DND-41 (cell line): ENCODE results near the gene TMEM54.

Experiments used
- ATAC-seq: fragments of 200-7000 bp; cut with Tn5 transposase; 3 replicates; pipeline ENCODE4 v1.9.1; 2021; ENCODE audit warnings: low read depth; ENCODE audit not compliant: insufficient read depth
- DNase-seq: peaks from one replicate; pipeline ENCODE4 v3.0.0-alpha.2; 2020
- H2AFZ ChIP-seq: 2 replicates; pipeline ENCODE4 v1.6.0; 2012; ENCODE audit warnings: low read depth, low read length
- H3K27ac ChIP-seq: 2 replicates; pipeline ENCODE4 v1.5.1; 2012; ENCODE audit warnings: low read length, inconsistent platforms
- H3K27me3 ChIP-seq: fragments of 200-600 bp; sonication (generic); 2 replicates; pipeline ENCODE4 v1.6.0; 2012; ENCODE audit warnings: low read length, mild to moderate bottlenecking, inconsistent platforms; ENCODE audit not compliant: insufficient read depth, poor library complexity
- H3K36me3 ChIP-seq: 2 replicates; pipeline ENCODE4 v1.5.1; 2012; ENCODE audit warnings: low read length, inconsistent platforms; ENCODE audit not compliant: insufficient read depth
- H3K4me1 ChIP-seq: 2 replicates; pipeline ENCODE4 v1.5.1; 2012; ENCODE audit warnings: mild to moderate bottlenecking, low read length; ENCODE audit not compliant: insufficient read depth
- H3K4me2 ChIP-seq: 2 replicates; pipeline ENCODE4 v1.6.0; 2012; ENCODE audit warnings: mild to moderate bottlenecking, moderate library complexity, low read length, inconsistent platforms; ENCODE audit not compliant: insufficient read depth
- H3K4me3 ChIP-seq, 2 experiments: fragments of 200-600 bp in 1 of 2; shearing (Covaris generic) in 1 of 2; 2 replicates each; pipeline ENCODE4 v1.5.1; 2012 to 2016; ENCODE audit warnings: inconsistent platforms in 2 of 2, low read length in 2 of 2, mild to moderate bottlenecking in 2 of 2, low read depth in 1 of 2, moderate library complexity in 1 of 2
- H3K79me2 ChIP-seq: 2 replicates; pipeline ENCODE4 v1.6.0; 2012; ENCODE audit warnings: low read length, inconsistent platforms; ENCODE audit not compliant: insufficient read depth
- H3K9ac ChIP-seq: 2 replicates; pipeline ENCODE4 v1.6.0; 2012; ENCODE audit warnings: low read depth, mild to moderate bottlenecking, inconsistent platforms, low read length, moderate library complexity
- H3K9me3 ChIP-seq: 2 replicates; pipeline ENCODE4 v1.5.1; 2012; ENCODE audit warnings: low read length, moderate library complexity, mild to moderate bottlenecking, inconsistent platforms; ENCODE audit not compliant: insufficient read depth, severe bottlenecking
- H4K20me1 ChIP-seq: 2 replicates; pipeline ENCODE4 v1.6.0; 2012; ENCODE audit warnings: low read length; ENCODE audit not compliant: insufficient read depth
- CTCF ChIP-seq: IDR thresholded peaks from 2 replicates; pipeline ENCODE4 v1.5.1; 2012; ENCODE audit warnings: borderline replicate concordance, low read length, moderate library complexity, mild to moderate bottlenecking; ENCODE audit not compliant: poor library complexity, severe bottlenecking; ENCODE audit errors: extremely low read depth
- EZH2 ChIP-seq: IDR thresholded peaks from 3 replicates; pipeline ENCODE4 v1.6.1; 2012; ENCODE audit warnings: borderline replicate concordance, low read depth, mild to moderate bottlenecking, moderate library complexity, low read length, inconsistent platforms; ENCODE audit not compliant: severe bottlenecking

TMEM54 gene

GRCh38 chr1:32892368-32893197 is 8.6 kb downstream of the TMEM54 start:
- H3K4me3 ChIP-seq, result no peak overlapping the region
- H3K36me3 ChIP-seq, result no peaks in the 10 kb centered on the region
- H3K79me2 ChIP-seq, result no peaks in the 10 kb centered on the region
- no peak overlapping the region for H3K27ac ChIP-seq
- no peaks in the 10 kb centered on the region for H3K27me3 ChIP-seq
- ATAC-seq (no peak), DNase-seq (no peak)
- H4K20me1 ChIP-seq, result no peaks in the 10 kb centered on the region; the same call in none of the 2 replicates
- H3K9ac ChIP-seq, result no peak overlapping the region
- TF ChIP-seq EZH2 (no peak), CTCF (no peak)
- H3K4me1 ChIP-seq, result no peaks in the 10 kb centered on the region
- no peak overlapping the region for H2AFZ ChIP-seq
- no peak overlapping the region for H3K4me2 ChIP-seq
- no peaks in the 10 kb centered on the region for H3K9me3 ChIP-seq

- Histone ChIP-seq H3K27me3 (no peaks in the 10 kb centered on the region), H3K4me2 (no peak overlapping the region), H3K4me3 (no peak overlapping the region), H3K9ac (no peak overlapping the region), H2AFZ (no peak overlapping the region), H4K20me1 (no peaks in the 10 kb centered on the region; the same call in none of the 2 replicates), H3K27ac (no peak overlapping the region), H3K36me3 (no peaks in the 10 kb centered on the region), H3K79me2 (no peaks in the 10 kb centered on the region), H3K4me1 (no peaks in the 10 kb centered on the region), H3K9me3 (no peaks in the 10 kb centered on the region)
- ATAC-seq (no peak), DNase-seq (no peak)
- TF ChIP-seq EZH2, result no peak
- TF ChIP-seq CTCF, result no peak
Observed at GRCh38 chr1:32891630-32892029, 9.6 kb downstream of the TMEM54 start.

- no peaks in the 10 kb centered on the region for H3K4me1 ChIP-seq
- H3K36me3 ChIP-seq, result no peaks in the 10 kb centered on the region
- H3K4me3 ChIP-seq, result no peak overlapping the region
- H3K27me3 ChIP-seq, result no peaks in the 10 kb centered on the region
- DNase-seq, result no peak
- no peak overlapping the region for H3K4me2 ChIP-seq
- no peaks in the 10 kb centered on the region for H3K9me3 ChIP-seq
- no peaks in the 10 kb centered on the region for H3K79me2 ChIP-seq
- no peak overlapping the region for H2AFZ ChIP-seq
- no peak overlapping the region for H3K27ac ChIP-seq
- no peak overlapping the region for H3K9ac ChIP-seq
- TF ChIP-seq EZH2 (no peak), CTCF (no peak)
- no peak for ATAC-seq
- no peaks in the 10 kb centered on the region; the same call in none of the 2 replicates for H4K20me1 ChIP-seq
Observed at GRCh38 chr1:32891241-32891570, 10.0 kb downstream of the TMEM54 start.
